ENCODE data around the gene TBC1D25. TPM values are rescaled to one million over a fixed set of nuclear protein-coding genes. Genes with fewer than 3 reads are reported as not detected.

The TBC1D25 gene
- total and polyA plus RNA-seq, 2 donors from 2014 or later: 6.0 to 16.3 TPM

- Histone ChIP-seq H3K27ac (ENCODE audit: low read depth in 2 of 2, low read length in 2 of 2) (no peak overlapping the region), H3K4me3 (ENCODE audit: low read length in 3 of 3) (peak overlapping the region; percentile 54 to 76 (median 65)), H3K9ac (ENCODE audit: low read length in 3 of 3) (peak overlapping the region in 2 of 3 donors; percentile 67 to 71), H3K4me1 (ENCODE audit: control insufficient read depth in 2 of 3, insufficient read depth in 2 of 3, low read depth in 1 of 3, low read length in 3 of 3) (peaks cover 0 to 5% (median 5%) of the 10 kb centered on the region in 3 donors), H3K27me3 (ENCODE audit: control insufficient read depth, insufficient read depth, low read length) (no peaks in the 10 kb centered on the region), H3K9me3 (ENCODE audit: control insufficient read depth in 2 of 3, insufficient read depth in 1 of 3, low read length in 3 of 3) (no peaks in the 10 kb centered on the region), H3K36me3 (ENCODE audit: control insufficient read depth in 2 of 3, insufficient read depth in 3 of 3, low read length in 3 of 3) (no peaks in the 10 kb centered on the region)
- no peak for TF ChIP-seq CTCF (IDR thresholded peaks at IDR 0.05; ENCODE audit: borderline replicate concordance, extremely low read depth, insufficient read depth)
- DNase-seq: peak in 4 of 5 donors; percentile 1 to 43 (median 18)
- intact Hi-C loops (cut with DNase I): no loop called here
- FAIRE-seq: no peak
These were observed 30.3 kb upstream of the TBC1D25 start for GRCh38 chrX:48509245-48509590.

GRCh38 chrX:48509619-48510018 is 29.9 kb upstream of the TBC1D25 start:
- FAIRE-seq (no peak), DNase-seq (peak in 1 of 5 donors; percentile 54)
- TF ChIP-seq CTCF (IDR thresholded peaks at IDR 0.05; ENCODE audit: borderline replicate concordance, extremely low read depth, insufficient read depth): no peak
- intact Hi-C loops (cut with DNase I): no loop called here
- Histone ChIP-seq H3K9ac (ENCODE audit: low read length in 3 of 3) (peak overlapping the region in 1 of 3 donors; percentile 71), H3K4me3 (ENCODE audit: low read length in 3 of 3) (peak overlapping the region; percentile 54 to 76 (median 65)), H3K27ac (ENCODE audit: low read depth in 2 of 2, low read length in 2 of 2) (no peak overlapping the region), H3K4me1 (ENCODE audit: control insufficient read depth in 2 of 3, insufficient read depth in 2 of 3, low read depth in 1 of 3, low read length in 3 of 3) (peaks cover 0 to 5% (median 5%) of the 10 kb centered on the region in 3 donors), H3K9me3 (ENCODE audit: control insufficient read depth in 2 of 3, insufficient read depth in 1 of 3, low read length in 3 of 3) (no peaks in the 10 kb centered on the region), H3K27me3 (ENCODE audit: control insufficient read depth, insufficient read depth, low read length) (no peaks in the 10 kb centered on the region), H3K36me3 (ENCODE audit: control insufficient read depth in 2 of 3, insufficient read depth in 3 of 3, low read length in 3 of 3) (no peaks in the 10 kb centered on the region)

- H3K36me3 ChIP-seq (ENCODE audit: control insufficient read depth in 2 of 3, insufficient read depth in 3 of 3, low read length in 3 of 3): no peaks in the 10 kb centered on the region
These were observed 28.0 kb upstream of the TBC1D25 start for GRCh38 chrX:48511560-48511959.

More at GRCh38 chrX:48511560-48511959, 28.0 kb upstream of the TBC1D25 start:
- Histone ChIP-seq H3K9me3 (ENCODE audit: control insufficient read depth in 2 of 3, insufficient read depth in 1 of 3, low read length in 3 of 3) (no peaks in the 10 kb centered on the region), H3K27me3 (ENCODE audit: control insufficient read depth, insufficient read depth, low read length) (no peaks in the 10 kb centered on the region), H3K27ac (ENCODE audit: low read depth in 2 of 2, low read length in 2 of 2) (no peak overlapping the region), H3K9ac (ENCODE audit: low read length in 3 of 3) (no peak overlapping the region), H3K4me1 (ENCODE audit: control insufficient read depth in 2 of 3, insufficient read depth in 2 of 3, low read depth in 1 of 3, low read length in 3 of 3) (peaks cover 0 to 5% (median 5%) of the 10 kb centered on the region in 3 donors), H3K4me3 (ENCODE audit: low read length in 3 of 3) (no peak overlapping the region)
- TF ChIP-seq CTCF (IDR thresholded peaks at IDR 0.05; ENCODE audit: borderline replicate concordance, extremely low read depth, insufficient read depth): no peak
- intact Hi-C loops (cut with DNase I): no loop called here
- peak in 3 of 5 donors; percentile 9 to 36 (median 21) for DNase-seq
- FAIRE-seq: no peak
